ENCODE measurements around the gene GIGYF2.

- TF ChIP-seq CTCF (IDR thresholded peaks at IDR 0.05) (no peak), POLR2A (IDR thresholded peaks at IDR 0.05) (no peak)
These were observed 16.4 kb downstream of the GIGYF2 start for GRCh38 chr2:232713505-232713904.

All from transverse colon (tissue), 3 donors.